ENCODE measurements around the gene NOX3.

Gene NOX3

DNA sequence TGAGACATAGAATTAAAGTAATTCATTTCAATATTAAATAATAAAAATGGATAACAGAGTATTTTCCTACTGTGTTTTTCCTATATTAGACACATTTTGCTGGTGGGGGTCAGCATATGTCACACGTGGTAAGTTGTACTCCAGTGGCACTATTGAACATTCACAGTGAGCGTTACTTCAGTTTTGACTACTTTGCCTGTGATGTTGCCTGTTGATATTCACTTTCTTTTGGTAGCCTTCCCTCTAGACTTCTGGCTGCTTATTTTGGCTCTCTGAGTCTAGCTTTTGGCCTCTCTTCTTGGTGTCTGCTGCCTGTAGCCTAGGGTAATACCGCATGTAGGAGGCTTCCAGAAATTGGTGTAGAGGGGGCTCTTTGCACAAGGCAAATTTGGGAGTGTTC lies 76.9 kb downstream of the NOX3 start:
- Histone ChIP-seq H3K27me3 (ENCODE audit: low read depth, low read length) (no peaks in the 10 kb centered on the region), H3K79me2 (ENCODE audit: low read length) (no peaks in the 10 kb centered on the region), H3K4me2 (ENCODE audit: low read length) (peak overlapping the region; percentile 48), H3K9ac (ENCODE audit: low read length) (peak overlapping the region; percentile 16; the same call in 1 of the 2 replicates), H3K9me3 (ENCODE audit: insufficient read depth, low read length) (no peaks in the 10 kb centered on the region), H3K4me3 (ENCODE audit: low read length) (peak overlapping the region; percentile 12; the same call in 1 of the 2 replicates), H3K36me3 (replicated peaks; ENCODE audit: low read depth, low read length) (no peaks in the 10 kb centered on the region), H4K20me1 (ENCODE audit: insufficient read depth, low read length) (no peaks in the 10 kb centered on the region), H3K27ac (ENCODE audit: low read length) (peak overlapping the region; percentile 9; the same call in 1 of the 2 replicates), H2AFZ (ENCODE audit: low read depth, low read length) (no peak overlapping the region), H3K4me1 (ENCODE audit: low read length) (peaks cover 46% of the 10 kb centered on the region)
- TF ChIP-seq EZH2phosphoT487 (IDR thresholded peaks at IDR 0.05; ENCODE audit: low read depth): no peak
- TF ChIP-seq, protein P1, sequence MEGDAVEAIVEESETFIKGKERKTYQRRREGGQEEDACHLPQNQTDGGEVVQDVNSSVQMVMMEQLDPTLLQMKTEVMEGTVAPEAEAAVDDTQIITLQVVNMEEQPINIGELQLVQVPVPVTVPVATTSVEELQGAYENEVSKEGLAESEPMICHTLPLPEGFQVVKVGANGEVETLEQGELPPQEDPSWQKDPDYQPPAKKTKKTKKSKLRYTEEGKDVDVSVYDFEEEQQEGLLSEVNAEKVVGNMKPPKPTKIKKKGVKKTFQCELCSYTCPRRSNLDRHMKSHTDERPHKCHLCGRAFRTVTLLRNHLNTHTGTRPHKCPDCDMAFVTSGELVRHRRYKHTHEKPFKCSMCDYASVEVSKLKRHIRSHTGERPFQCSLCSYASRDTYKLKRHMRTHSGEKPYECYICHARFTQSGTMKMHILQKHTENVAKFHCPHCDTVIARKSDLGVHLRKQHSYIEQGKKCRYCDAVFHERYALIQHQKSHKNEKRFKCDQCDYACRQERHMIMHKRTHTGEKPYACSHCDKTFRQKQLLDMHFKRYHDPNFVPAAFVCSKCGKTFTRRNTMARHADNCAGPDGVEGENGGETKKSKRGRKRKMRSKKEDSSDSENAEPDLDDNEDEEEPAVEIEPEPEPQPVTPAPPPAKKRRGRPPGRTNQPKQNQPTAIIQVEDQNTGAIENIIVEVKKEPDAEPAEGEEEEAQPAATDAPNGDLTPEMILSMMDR (IDR thresholded peaks at IDR 0.05; ENCODE audit: low read depth, low read length): no peak

DNA sequence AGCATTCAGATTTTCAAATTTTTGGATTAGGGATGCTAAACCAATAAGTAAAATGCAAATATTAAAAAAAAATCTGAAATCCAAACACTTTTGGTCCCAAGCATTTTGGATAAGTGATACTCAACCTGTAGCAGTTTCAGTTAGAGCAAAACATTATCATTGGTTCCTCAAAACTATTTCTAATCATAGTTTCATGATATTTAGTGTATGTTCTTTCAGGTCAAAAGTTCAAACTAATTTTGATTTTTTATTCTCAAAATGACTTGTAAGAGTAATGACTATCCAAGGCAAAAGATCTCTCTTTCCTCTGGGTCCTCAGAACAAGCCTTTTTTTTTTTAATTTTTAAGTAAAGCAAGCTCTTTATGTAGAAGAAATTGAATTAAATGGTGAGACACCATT lies 77.4 kb downstream of the NOX3 start:
- Histone ChIP-seq H3K36me3 (replicated peaks; ENCODE audit: low read depth, low read length) (no peaks in the 10 kb centered on the region), H3K4me3 (ENCODE audit: low read length) (peak overlapping the region; percentile 30), H3K27ac (ENCODE audit: low read length) (peak overlapping the region; percentile 62), H3K79me2 (ENCODE audit: low read length) (no peaks in the 10 kb centered on the region), H3K9me3 (ENCODE audit: insufficient read depth, low read length) (no peaks in the 10 kb centered on the region), H3K4me2 (ENCODE audit: low read length) (peak overlapping the region; percentile 48), H4K20me1 (ENCODE audit: insufficient read depth, low read length) (no peaks in the 10 kb centered on the region), H3K4me1 (ENCODE audit: low read length) (peaks cover 46% of the 10 kb centered on the region), H2AFZ (ENCODE audit: low read depth, low read length) (no peak overlapping the region), H3K9ac (ENCODE audit: low read length) (peak overlapping the region; percentile 16; the same call in 1 of the 2 replicates), H3K27me3 (ENCODE audit: low read depth, low read length) (no peaks in the 10 kb centered on the region)
- TF ChIP-seq, protein P1 (IDR thresholded peaks at IDR 0.05; ENCODE audit: low read depth, low read length): no peak
- no peak for TF ChIP-seq EZH2phosphoT487 (IDR thresholded peaks at IDR 0.05; ENCODE audit: low read depth)

DNA sequence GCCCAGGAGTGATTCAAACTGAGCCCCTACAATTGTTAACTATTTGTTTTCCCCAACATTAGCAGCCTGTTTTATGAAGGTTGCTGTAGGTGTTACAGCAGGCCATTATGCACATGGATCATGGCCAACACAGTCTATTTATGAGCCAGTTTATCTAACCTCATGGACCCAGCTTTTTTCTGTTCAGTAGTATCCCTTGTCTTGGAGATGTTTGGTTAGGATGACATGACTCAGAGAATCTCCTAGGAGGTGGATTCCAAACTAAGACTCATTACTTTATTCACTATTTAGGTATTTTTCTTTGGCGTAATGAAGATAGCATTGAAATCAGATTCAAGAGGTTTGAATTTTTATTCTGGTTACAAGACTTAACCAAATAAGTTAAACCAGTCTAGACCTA lies 78.6 kb downstream of the NOX3 start:
- peaks cover 50% of the 10 kb centered on the region for H3K4me1 ChIP-seq (ENCODE audit: low read length)
- no peaks in the 10 kb centered on the region; the same call in 1 of the 2 replicates for H3K27me3 ChIP-seq (ENCODE audit: low read depth, low read length)
- no peaks in the 10 kb centered on the region for H3K36me3 ChIP-seq (replicated peaks; ENCODE audit: low read depth, low read length)
- no peak overlapping the region for H3K9ac ChIP-seq (ENCODE audit: low read length)
- H3K4me2 ChIP-seq (ENCODE audit: low read length): peak overlapping the region; percentile 48
- TF ChIP-seq, protein P1 (IDR thresholded peaks at IDR 0.05; ENCODE audit: low read depth, low read length): no peak
- no peak for TF ChIP-seq EZH2phosphoT487 (IDR thresholded peaks at IDR 0.05; ENCODE audit: low read depth)
- no peaks in the 10 kb centered on the region for H3K9me3 ChIP-seq (ENCODE audit: insufficient read depth, low read length)
- H3K27ac ChIP-seq (ENCODE audit: low read length): no peak overlapping the region
- no peaks in the 10 kb centered on the region for H4K20me1 ChIP-seq (ENCODE audit: insufficient read depth, low read length)
- no peak overlapping the region for H3K4me3 ChIP-seq (ENCODE audit: low read length)
- no peak overlapping the region for H2AFZ ChIP-seq (ENCODE audit: low read depth, low read length)
- no peaks in the 10 kb centered on the region for H3K79me2 ChIP-seq (ENCODE audit: low read length)

DNA sequence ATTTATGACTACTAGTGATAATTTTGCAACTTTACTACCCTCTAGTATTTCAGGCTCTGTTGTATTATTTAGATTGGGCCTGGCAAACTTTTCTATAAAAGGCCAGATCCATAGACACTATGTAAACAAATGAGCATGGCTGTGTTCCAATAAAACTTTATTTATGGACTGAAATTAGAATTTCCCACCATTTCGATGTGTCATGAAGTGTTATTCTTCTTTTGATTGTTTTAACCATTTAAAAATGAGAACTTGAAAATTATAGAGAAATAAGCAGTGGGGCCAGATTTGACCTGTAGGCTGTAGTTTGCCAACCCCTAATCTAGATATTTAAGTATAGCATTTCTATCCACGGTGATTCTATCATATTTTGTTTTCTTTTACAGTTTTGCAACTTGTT lies 79.8 kb downstream of the NOX3 start:
- TF ChIP-seq, protein P1 (IDR thresholded peaks at IDR 0.05; ENCODE audit: low read depth, low read length): no peak
- no peak for TF ChIP-seq EZH2phosphoT487 (IDR thresholded peaks at IDR 0.05; ENCODE audit: low read depth)
- Histone ChIP-seq H3K9ac (ENCODE audit: low read length) (no peak overlapping the region), H3K36me3 (replicated peaks; ENCODE audit: low read depth, low read length) (no peaks in the 10 kb centered on the region), H4K20me1 (ENCODE audit: insufficient read depth, low read length) (no peaks in the 10 kb centered on the region), H3K4me1 (ENCODE audit: low read length) (peaks cover 51% of the 10 kb centered on the region), H3K27me3 (ENCODE audit: low read depth, low read length) (no peaks in the 10 kb centered on the region; the same call in 1 of the 2 replicates), H3K4me2 (ENCODE audit: low read length) (no peak overlapping the region), H3K79me2 (ENCODE audit: low read length) (no peaks in the 10 kb centered on the region), H3K9me3 (ENCODE audit: insufficient read depth, low read length) (no peaks in the 10 kb centered on the region), H3K27ac (ENCODE audit: low read length) (no peak overlapping the region), H3K4me3 (ENCODE audit: low read length) (no peak overlapping the region), H2AFZ (ENCODE audit: low read depth, low read length) (no peak overlapping the region)
